Activated CD8-positive, alpha-beta memory T cell treated with anti-CD3 and anti-CD28 coated beads, Interleukin-2, amount 50 U/mL, for 24 hours (primary cell): ENCODE data around the gene PLXDC2.
"Not testable (repeated sequence)": the region's sequence is repeated elsewhere in the genome, so short reads cannot be mapped to it uniquely, and the experiment has no call there.

Experiments used
- DNase-seq: peaks from one replicate; pipeline ENCODE4 v3.0.0-alpha.2; 2020; ENCODE audit errors: extremely low read depth

PLXDC2 gene

GRCh38 chr10:19816411-19817230, at the start of gene PLXDC2:
Gene PLXDC2, plus strand, starts transcription at chr10:19816432.
- no peak for DNase-seq

- DNase-seq, result no peak
Measured at GRCh38 chr10:19767876-19768275, 48.4 kb upstream of the PLXDC2 start.

DNA sequence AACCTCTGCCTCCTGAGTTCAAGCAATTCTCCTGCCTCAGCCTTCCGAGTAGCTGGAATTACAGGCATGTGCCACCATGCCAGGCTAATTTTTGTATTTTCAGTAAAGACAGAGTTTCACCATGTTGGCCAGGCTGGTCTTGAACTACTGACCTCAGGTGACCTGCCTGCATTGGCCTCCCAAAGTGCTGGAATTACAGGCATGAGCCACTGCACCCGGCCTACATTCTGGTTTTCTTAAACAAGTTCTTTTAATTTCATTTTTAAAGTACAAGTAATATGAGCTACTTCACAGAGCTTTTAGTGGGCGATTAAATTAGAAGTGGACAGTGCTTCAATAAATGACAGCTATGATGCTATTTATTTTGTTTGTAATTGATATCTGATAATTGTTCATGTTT, 46.4 kb upstream of the PLXDC2 start:
- DNase-seq, result not testable (repeated sequence)

GRCh38 chr10:19772972-19773371, 43.3 kb upstream of the PLXDC2 start:
- no peak for DNase-seq

DNA sequence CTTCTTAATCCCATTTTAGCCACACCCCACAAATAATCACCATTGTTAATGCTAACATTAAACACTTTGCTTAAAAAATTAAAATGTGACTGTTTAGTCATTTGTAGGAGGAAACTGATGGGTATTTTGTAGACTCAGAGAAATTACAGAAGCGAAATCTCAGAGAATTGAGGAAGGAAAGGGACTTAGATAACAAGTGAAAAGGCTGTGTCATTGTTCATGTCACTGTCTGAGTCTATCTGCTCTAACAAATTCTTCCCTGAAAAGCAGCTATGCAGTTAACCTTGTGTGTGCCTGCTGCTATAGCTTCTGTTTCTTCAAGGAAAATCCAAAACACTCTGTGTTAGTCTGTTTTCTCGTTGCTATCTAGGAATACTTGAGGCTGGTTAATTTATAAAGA, 40.9 kb upstream of the PLXDC2 start:
- no peak for DNase-seq

DNA sequence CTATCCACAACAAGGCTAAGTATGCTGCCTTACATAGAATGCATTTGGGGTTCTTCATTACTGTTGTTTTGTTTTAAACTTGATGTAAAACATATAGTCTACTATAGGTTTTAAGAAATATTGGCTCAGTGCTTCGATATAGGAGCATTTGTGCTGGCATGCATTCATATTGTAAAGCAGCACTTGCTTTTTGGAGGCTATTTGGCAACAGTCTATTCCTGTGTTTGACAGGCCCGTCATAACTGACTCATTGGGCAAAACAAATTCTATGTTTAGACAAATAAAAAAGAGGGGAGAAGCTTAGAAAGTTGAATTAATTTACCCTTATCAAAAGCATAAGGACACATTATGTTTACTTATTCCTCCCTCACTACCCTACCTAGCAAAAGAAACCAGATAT, 38.4 kb upstream of the PLXDC2 start:
- DNase-seq, result no peak

DNA sequence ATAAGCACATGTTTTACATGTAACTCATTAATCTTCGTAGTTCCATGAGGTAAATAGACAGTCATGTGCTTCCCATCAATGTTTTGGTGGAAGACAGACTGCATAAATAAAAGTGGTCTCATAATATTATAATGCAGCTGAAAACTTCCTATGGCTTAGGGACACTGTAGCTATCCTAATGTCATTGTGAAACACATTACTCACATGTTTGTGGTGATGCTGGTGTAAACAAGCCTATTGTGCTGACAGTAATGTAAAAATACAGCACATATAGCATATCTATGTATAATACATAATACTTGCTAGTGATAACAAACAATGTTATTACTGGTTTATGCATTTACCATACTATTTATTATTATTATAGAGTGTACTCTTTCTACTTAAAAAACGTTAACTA, 37.2 kb upstream of the PLXDC2 start:
- DNase-seq, result no peak

DNA sequence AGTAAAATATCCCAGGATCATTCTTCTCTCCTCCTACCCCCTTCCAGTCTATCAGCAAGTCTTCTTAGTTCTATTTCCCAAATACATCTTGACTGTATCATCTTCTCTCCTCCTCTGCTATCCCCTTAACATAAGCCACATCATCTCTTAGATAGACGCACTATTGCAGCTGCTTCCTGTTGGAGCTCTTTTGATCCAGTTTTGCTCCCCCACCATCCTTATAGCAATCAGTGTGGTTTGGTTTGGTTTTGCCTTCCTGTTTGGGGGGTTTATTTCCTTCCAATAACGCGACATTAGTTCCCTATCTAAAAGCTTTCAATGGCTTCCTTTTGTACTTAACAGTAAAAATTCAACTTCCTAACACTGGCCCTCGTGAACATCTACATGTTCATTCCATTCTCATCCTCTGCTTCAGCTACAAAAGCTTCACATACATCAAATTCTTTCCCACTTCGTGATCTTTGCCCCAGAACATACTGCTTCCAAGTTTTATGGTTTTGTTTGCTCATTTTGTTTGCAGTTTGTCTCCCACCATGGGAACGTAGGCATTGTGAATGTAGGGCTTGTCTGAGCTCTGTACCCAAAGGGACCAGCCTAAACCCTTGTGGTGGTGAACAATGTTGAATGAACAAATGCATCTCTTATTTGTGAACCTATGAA, 33.7 kb upstream of the PLXDC2 start:
- no peak for DNase-seq

GRCh38 chr10:19783721-19784120, 32.5 kb upstream of the PLXDC2 start:
- no peak for DNase-seq

GRCh38 chr10:19785366-19785765, 30.9 kb upstream of the PLXDC2 start:
- no peak for DNase-seq

DNA sequence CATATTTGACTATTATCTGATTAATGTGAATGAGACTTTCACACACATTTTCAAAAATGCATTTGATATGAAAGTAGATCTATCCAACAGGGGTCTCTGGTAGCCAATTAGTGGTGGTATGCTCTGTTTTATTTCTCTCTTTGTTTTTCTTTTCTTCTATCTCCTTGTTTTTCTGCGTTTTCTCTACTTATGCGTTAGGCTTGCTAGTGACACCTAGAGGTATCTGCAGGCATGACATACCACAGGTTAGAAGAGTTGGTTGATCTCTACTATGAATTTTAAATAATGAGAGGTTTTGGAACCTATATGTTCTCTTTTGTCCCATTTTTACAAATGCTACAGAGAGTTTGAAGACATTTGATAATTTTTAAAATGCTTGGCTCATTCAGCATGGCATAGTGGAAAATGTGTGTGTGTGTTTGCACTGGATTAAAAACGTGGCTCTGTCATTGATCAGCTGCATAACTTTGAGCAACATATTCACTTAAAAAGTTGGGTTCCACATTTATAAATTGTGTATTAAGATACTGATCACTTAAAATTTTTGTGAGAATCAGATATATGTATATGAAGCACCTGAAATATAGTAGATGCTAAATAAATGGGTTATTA, 28.1 kb upstream of the PLXDC2 start:
- DNase-seq, result no peak

- DNase-seq, result no peak
Measured at GRCh38 chr10:19788902-19789301, 27.3 kb upstream of the PLXDC2 start.

DNA sequence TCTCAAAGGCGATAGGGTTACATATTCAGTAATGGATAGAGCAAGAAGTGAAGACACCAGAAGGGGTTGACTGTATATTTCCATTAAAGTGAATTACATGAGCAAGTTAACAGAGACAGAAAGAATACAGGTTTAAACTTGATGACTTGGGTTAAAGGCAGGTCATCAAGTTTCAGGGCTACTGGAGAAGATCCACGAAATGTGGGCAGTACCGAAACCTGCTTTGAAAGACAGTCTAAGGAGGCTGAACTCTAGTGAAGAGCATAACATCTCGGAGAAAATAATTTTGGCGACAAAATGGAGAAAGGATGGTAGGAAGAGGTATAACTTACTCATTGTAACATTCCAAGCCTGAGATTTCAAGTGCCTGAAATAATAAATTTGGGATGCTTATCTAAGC, 26.6 kb upstream of the PLXDC2 start:
- DNase-seq, result no peak

- DNase-seq, result no peak
Measured at GRCh38 chr10:19791032-19791431, 25.2 kb upstream of the PLXDC2 start.

DNA sequence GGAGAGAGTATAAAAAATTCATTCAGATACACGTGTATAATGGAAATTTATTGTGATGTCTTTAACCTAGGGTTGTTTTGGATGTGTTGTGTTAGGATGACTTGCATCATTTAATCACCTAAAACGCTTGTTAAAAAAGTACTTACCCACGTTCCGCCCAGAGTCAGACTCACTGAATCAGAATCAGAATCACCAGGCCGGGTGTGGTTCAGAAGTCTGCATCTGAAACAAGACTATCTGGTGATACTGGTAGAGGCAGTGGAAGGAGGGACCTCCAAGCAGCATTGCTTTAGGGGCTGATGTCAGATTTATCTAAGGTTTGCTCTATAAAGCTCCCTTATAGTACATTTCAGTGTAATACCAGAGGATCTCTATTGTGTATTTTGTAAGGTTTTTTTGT, 20.5 kb upstream of the PLXDC2 start:
- no peak for DNase-seq

- DNase-seq, result no peak
Measured at GRCh38 chr10:19800161-19800560, 16.1 kb upstream of the PLXDC2 start.

- no peak for DNase-seq
Measured at GRCh38 chr10:19801369-19801768, 14.9 kb upstream of the PLXDC2 start.

GRCh38 chr10:19803676-19804075, 12.6 kb upstream of the PLXDC2 start:
- DNase-seq, result no peak

GRCh38 chr10:19809481-19809880, 6.8 kb upstream of the PLXDC2 start:
- DNase-seq, result no peak

GRCh38 chr10:19811540-19811939, 4.7 kb upstream of the PLXDC2 start:
- DNase-seq, result no peak

DNA sequence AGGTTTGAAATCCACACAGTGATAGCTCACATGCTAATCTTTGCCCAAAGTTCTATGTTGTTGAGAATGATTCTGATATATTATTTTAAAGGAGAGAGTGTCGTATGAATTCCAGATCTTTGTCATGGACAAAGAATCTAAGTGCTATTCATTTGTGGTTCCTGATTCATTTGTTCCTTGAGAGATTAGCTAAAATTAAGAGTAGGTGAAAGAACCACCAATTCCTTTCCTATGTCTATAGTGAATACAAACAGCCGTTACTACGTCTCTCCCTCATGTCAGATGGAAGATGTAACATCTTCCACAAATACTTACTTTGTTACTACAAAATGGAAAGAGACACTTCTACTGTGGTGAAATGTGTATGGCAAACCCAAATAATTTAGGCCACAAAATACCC, 3.3 kb upstream of the PLXDC2 start:
- DNase-seq, result no peak

DNA sequence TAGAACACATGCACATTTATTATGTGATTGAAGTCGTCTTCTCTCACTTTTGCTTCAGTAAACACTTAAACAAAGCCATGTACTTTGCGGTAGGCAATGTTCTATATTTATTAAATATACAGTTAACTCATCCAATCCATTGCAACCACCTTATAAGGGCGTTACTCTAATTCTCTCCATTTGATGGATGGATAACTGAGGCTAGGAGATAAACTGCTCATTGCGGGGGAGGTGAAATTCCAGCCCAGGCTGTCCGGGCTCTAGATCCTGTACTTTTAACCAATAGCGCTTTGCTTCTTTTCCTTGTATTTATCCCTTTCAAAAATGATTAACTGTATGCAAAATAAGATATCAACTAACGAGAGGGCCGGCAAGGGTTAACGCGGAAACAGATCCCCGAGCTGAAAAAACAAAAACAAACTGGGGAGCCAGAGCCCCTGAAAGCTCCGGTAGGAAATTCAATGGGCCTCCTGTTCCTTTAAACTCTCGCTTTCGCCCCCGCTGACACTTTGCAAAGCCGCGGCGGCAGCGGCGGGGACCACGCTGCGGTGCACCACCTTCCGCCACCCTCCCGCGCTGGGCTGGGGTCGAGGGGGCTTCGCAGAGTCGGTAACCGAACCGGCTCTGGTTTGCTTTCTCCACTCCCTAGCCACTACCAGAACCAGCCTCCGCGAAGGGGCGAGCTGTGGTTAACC, 1.0 kb upstream of the PLXDC2 start:
- DNase-seq, result no peak
